GM19193 (cell line): ENCODE data around the gene DGUOK.

Experiments used
- POLR2A ChIP-seq: IDR thresholded peaks from 4 replicates; pipeline ENCODE4 v1.6.1; 2011; ENCODE audit not compliant: insufficient read depth, insufficient read length; ENCODE audit errors: extremely low read depth

DGUOK gene

GRCh38 chr2:73931531-73932500 is 5.1 kb downstream of the DGUOK start:
- TF ChIP-seq POLR2A = no peak

- TF ChIP-seq POLR2A = no peak
Observed at GRCh38 chr2:73933194-73933593, 6.5 kb downstream of the DGUOK start.

DNA sequence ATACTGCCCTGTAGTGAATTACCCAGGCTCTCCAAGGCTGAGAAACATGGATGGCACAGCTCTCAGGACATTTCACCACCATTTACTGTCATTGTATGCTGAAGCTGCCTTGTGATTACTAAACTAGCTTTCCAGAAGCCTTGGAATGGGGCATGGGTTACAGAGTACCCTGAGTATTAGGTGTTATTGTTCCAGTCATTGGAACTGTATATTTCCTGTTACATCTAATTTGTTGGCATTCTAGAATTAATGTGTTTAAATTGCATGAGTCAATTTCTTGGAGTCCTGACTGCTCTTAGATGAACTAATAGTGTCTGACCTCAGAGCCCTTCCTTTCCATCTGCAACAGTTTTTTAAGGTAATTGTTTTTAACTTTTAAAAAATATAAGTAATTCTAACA is 9.0 kb downstream of the DGUOK start:
- TF ChIP-seq POLR2A = no peak

DNA sequence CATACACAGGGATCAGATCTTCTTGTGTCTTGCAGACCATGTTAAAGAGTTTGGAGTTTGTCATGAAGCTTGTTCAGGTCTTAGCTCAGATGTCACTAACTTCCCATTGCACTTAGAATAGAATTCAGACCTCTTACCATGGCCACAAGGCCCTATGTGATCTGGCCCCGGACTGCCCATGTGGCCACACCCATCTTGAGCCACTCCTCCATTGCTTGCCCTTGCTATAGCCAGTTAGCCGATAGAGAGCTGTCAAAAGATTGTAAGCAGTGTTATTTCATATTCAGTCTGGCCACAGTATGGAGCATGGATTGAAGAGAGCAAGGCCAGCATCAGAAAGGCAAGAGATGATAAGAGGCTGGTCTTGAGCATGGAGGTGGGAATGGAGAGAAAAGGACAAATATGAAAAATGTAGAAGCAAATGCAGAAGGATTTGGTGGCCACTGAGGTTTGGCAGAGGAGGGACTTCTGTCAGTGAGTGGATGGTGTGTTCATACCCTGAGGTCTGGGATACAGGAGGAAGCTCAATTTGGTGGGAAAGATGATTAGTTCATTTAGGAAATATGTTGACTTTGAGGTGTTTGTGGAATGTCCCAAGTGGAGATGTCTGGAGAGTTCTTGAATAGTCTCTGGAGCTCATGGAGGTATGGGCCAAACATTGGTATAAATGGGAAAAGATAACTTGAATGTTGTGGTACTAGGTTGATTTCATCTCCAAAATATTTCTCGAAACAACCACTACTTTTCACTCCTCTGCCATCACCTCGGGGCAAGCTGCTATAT is 10.6 kb downstream of the DGUOK start:
- TF ChIP-seq POLR2A = no peak

GRCh38 chr2:73937899-73938298 is 11.2 kb downstream of the DGUOK start:
- no peak for TF ChIP-seq POLR2A

DNA sequence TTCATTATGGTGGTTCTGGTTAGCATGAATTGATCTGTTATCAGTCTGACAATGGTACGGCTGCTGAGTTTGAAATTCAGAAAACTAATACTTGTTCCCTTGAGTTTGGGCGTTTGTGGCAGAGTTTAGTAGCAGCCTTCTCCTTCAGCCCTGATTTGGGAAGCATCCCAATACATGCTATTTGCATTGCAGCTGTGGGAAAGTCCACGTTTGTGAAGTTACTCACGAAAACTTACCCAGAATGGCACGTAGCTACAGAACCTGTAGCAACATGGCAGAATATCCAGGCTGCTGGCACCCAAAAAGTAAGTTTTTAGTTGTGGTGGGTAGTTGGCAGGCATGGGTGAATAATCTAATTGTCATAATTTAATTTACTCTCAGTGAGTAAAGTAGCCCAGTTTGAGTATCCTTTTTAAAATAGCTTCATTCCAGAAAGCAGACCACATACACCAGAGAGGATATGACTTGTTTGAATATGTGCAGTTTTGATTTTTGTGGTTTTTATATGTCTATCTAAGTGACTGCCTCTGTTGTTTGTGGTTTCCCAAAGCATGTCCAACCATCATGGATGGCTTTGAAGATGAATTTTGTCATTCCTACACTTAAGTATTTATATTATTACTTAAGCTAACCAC is 12.2 kb downstream of the DGUOK start:
- TF ChIP-seq POLR2A = no peak

DNA sequence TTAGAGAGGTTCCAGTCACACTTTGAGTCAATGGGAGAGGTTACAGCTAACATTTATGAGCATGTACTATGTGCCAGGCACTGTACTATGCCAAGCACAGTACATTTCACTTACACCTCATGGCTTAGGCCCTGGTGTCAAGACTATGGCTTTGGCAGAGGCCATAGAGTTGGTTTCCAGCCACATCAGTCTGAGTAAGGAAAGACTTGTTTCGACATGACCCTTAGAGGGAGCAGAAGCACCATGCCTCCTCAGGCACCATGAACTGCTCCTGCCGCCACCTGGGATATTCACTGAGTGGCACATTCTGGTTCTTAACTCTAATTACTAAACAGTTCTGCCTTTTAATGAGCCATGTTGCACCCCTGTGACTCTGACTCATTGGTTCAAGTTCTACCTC is 12.7 kb downstream of the DGUOK start:
- TF ChIP-seq POLR2A = no peak

GRCh38 chr2:73942664-73943063 is 16.0 kb downstream of the DGUOK start:
- no peak for TF ChIP-seq POLR2A

- TF ChIP-seq POLR2A = no peak
Observed at GRCh38 chr2:73944714-73945113, 18.0 kb downstream of the DGUOK start.

- TF ChIP-seq POLR2A = no peak
Observed at GRCh38 chr2:73946215-73946614, 19.5 kb downstream of the DGUOK start.

DNA sequence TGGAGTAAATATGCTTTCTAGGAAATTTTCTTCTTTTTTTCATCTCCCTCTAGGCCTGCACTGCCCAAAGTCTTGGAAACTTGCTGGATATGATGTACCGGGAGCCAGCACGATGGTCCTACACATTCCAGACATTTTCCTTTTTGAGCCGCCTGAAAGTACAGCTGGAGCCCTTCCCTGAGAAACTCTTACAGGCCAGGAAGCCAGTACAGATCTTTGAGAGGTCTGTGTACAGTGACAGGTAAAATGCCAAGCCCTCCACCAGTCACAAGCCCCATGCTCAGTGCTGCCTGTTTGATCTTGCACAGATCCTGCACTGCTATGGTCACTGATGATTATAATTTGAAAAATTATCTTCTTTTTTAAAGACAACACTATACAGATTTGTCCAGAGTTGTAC is 20.0 kb downstream of the DGUOK start:
- TF ChIP-seq POLR2A = no peak

GRCh38 chr2:73947412-73948018 is 20.8 kb downstream of the DGUOK start:
- TF ChIP-seq POLR2A = no peak

DNA sequence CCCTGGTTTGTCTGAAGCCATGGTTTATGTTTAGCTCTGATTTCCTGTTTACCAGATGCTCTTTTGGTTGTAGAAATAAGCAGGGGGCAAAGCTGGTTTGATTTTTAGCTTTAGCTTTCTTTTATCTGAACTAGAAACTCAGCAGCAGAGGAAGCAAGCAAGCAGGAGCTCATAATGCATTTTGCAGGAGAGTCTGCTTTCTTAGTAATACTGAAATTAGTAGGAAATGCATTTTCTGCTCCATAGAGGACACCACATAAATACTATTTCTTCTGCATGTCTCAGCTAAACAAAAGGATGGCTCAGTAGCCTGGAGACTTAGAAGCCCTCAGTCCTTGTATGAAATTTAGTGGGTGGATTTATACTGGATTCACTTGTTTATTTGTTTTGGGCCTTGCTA is 23.1 kb downstream of the DGUOK start:
- TF ChIP-seq POLR2A = no peak

GRCh38 chr2:73952499-73953446 is 26.1 kb downstream of the DGUOK start:
- no peak for TF ChIP-seq POLR2A
